Measurements from ENCODE around the gene CTAGE9.

Gene CTAGE9

DNA sequence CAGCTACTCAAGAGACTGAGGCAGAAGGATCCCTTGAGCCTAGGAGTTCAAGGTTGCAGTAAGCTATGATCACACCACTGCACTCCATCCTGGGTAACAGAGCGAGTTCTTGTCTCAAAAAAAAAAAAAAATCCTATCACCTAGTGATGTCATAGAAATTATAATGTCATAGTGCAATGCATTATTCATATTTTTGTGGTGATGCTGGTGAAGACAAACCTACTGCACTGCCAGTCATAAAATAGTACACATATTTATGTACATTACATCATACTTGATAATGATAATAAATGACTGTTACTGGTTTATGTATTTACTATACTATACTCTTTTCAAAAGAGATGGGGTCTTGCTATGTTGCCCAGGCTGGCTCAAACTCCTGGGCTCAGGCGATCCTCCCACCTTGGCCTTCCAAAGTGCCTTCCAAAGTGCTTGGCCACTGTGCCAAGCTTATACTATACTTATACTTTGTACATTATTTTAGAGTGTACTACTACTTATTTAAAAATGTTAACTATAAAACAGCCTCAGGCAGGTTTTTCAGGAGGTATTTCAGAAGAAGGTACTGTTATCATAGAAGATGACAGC is 47.1 kb downstream of the CTAGE9 start:
- Histone ChIP-seq H3K79me2 (ENCODE audit: insufficient read depth, low read length) (no peaks in the 10 kb centered on the region), H3K9me3 (ENCODE audit: insufficient read depth, low read depth, low read length) (no peaks in the 10 kb centered on the region), H3K4me2 (ENCODE audit: low read depth, low read length, poor library complexity, severe bottlenecking) (no peak overlapping the region), H3K4me3 (ENCODE audit: low read length, poor library complexity, severe bottlenecking) (no peak overlapping the region), H2AFZ (ENCODE audit: low read length) (no peak overlapping the region), H3K27me3 (ENCODE audit: insufficient read depth, low read length, poor library complexity, severe bottlenecking) (no peaks in the 10 kb centered on the region), H3F3A (ENCODE audit: low read depth) (no peaks in the 10 kb centered on the region), H3K9me2 (replicated peaks; ENCODE audit: low read depth, low read length) (no peaks in the 10 kb centered on the region), H3K9ac (ENCODE audit: low read depth, low read length, poor library complexity, severe bottlenecking) (no peak overlapping the region), H4K20me1 (ENCODE audit: insufficient read depth, low read length, poor library complexity, severe bottlenecking) (no peaks in the 10 kb centered on the region), H3K4me1 (ENCODE audit: insufficient read depth, low read length, poor library complexity, severe bottlenecking) (peaks cover 9% of the 10 kb centered on the region), H3K36me3 (ENCODE audit: insufficient read depth, low read length) (no peaks in the 10 kb centered on the region)
- TF ChIP-seq EZH2phosphoT487 (IDR thresholded peaks at IDR 0.05; ENCODE audit: borderline replicate concordance) (no peak), CTCF (conservative IDR thresholded peaks at IDR 0.05; ENCODE audit: low read length) (no peak)

- H3K9me2 ChIP-seq (replicated peaks; ENCODE audit: low read depth, low read length), result no peaks in the 10 kb centered on the region
- H3K9me3 ChIP-seq (ENCODE audit: insufficient read depth, low read depth, low read length), result no peaks in the 10 kb centered on the region
- H3K4me1 ChIP-seq (ENCODE audit: insufficient read depth, low read length, poor library complexity, severe bottlenecking), result peaks cover 29% of the 10 kb centered on the region
- no peaks in the 10 kb centered on the region for H3K27me3 ChIP-seq (ENCODE audit: insufficient read depth, low read length, poor library complexity, severe bottlenecking)
- H3K79me2 ChIP-seq (ENCODE audit: insufficient read depth, low read length), result no peaks in the 10 kb centered on the region
- H3K4me3 ChIP-seq (ENCODE audit: low read length, poor library complexity, severe bottlenecking), result no peak overlapping the region
- H3K9ac ChIP-seq (ENCODE audit: low read depth, low read length, poor library complexity, severe bottlenecking), result no peak overlapping the region
- H4K20me1 ChIP-seq (ENCODE audit: insufficient read depth, low read length, poor library complexity, severe bottlenecking), result no peaks in the 10 kb centered on the region
- no peak overlapping the region for H3K4me2 ChIP-seq (ENCODE audit: low read depth, low read length, poor library complexity, severe bottlenecking)
- H2AFZ ChIP-seq (ENCODE audit: low read length), result peak overlapping the region; percentile 71
- H3F3A ChIP-seq (ENCODE audit: low read depth), result no peaks in the 10 kb centered on the region
- TF ChIP-seq CTCF (conservative IDR thresholded peaks at IDR 0.05; ENCODE audit: low read length) (no peak), EZH2phosphoT487 (IDR thresholded peaks at IDR 0.05; ENCODE audit: borderline replicate concordance) (no peak)
- H3K36me3 ChIP-seq (ENCODE audit: insufficient read depth, low read length), result no peaks in the 10 kb centered on the region
Observed at GRCh38 chr6:131660195-131660594, 50.6 kb downstream of the CTAGE9 start.
